DMS 273 (cell line): ENCODE data around the gene TMEM74B.

ENCODE experiments used
- DNase-seq: peaks from one replicate; lab custom pipeline; 2025; ENCODE audit not compliant: unreplicated experiment; lab: John Stamatoyannopoulos, UW

Gene TMEM74B

DNA sequence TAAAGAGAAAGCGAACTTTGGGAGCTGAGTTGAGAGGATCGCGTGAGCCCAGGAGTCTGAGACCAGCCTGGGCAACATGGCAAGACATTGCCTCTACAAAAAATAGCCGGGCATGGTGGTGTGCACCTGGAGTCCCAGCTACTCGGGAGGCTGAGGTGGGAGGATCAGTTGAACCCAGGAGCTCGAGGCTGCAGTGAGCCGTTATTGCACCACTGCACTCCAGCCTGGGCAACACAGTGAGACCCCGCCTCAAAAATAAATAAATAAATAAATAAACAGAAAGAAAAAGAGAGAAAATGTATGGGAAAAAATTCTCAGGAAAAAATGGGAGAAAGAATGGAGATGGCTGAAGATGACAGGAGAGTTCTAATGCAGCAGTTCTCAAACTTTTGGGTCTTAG lies 21.0 kb upstream of the TMEM74B start:
- no peak for DNase-seq

DNA sequence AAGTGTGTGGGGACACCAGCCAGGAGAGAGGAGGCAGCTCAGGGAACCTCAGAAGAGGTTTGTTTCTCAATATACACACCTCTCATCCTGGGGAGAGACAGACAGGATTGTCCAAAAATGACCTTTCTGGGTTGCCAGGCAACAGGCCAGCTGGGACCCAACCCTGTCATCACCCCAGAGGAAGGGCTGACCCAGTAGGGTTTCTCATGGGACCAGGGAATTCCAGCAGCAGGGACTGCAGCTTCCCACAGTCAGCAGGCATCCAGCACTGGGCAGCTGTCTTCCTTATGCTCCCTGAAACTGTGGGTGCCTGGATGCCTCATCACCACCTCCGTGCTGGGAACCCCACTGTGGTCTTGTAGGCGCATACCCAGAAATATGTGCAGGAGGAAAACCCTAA lies 19.8 kb upstream of the TMEM74B start:
- DNase-seq, result no peak

DNA sequence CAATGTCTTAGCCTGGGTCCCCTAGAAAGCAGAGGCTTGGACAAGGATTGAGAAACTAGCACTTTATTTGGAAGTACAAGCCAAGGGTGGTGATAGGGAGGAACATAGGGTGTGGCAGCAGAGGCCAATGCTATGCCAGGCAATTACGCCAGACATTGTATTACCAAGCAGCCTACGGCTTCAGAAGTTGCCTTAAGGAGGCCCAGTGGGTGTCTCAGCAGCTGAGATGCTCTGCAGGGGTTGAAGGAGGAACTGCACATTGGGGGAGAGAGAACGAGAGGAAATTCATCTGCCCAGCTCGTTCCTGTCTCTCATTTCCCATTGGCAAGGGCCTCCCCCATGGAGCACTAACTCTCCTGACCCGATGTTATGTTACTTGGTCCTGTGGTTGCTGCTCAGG lies 19.3 kb upstream of the TMEM74B start:
- no peak for DNase-seq

DNA sequence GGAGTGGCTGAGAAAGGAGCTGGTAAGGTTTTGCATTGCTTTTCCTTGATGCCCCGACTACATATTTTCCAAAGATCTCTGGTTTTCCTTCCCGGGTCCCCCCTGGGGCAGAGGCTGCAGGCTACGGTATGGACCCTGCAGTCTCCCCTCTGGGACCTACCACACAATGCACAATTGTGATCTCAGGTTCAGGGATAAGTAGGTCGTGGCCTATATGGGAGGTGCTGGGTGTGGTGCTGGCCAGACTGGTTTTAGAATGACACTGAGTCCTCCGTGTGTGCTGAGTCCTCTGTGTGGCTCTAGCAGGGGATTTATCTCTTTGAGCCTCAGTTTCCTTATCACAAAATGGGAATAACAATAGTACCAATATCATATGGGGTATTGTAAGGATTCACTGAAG lies 18.8 kb upstream of the TMEM74B start:
- no peak for DNase-seq

DNA sequence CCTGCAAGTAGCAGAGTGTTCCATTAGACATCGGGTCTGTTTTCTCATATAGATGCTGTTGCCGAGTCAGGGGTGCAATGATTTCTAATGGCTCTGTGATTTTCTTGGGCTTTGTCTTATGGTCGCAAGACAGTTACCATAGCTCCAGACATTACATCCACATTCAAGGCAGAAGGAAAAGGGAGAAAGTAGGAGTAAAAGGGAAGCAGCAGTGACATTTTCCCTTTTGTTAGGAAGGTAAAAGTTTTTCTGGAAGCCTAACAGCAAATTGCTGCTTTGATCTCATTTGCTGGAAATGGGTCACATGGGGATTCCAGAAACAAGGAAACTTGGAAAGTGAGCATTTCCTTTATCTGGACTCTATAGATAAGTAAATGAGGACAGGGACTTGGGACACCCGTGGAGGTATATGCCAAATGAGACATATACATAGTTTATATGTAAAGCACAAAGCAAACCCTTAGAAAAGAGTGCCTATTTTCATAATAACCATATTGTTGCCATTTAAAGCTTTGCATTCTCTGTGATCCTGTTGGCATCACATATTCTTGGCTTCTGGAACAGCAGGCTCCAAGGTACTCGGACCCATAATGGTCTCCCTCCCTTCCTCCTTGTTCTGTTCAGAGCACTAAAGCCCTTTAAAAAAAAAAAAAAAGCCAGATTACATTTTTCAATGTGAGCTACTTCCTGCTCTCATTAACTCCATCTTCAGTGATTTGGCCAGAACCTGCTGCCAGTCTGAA lies 18.2 kb upstream of the TMEM74B start, which contains the start of gene C20orf202:
C20orf202 (plus strand) TSS at position 693 of the 743 bp plus-strand sequence. CDS start 132 bp downstream, outside the sequence.
- no peak for DNase-seq

DNA sequence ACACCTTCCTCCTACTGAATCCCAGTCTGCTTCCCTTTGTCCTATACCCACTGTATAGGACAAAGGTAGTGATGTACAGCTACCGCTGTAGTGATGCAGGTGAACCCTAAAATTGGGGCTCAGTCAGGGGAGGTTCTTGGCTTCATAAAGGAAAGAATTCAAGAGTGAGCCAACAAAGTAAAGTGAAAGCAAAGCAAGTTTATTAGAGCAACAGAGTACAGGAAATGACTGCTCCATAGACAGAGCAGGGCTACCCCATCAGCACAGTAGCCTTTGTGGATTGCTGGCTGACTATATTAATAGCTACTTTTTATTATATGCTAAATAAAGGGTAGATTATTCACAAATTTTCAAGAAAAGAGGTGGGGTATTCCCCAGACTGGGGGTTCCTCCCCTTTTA lies 15.2 kb upstream of the TMEM74B start:
- no peak for DNase-seq

DNA sequence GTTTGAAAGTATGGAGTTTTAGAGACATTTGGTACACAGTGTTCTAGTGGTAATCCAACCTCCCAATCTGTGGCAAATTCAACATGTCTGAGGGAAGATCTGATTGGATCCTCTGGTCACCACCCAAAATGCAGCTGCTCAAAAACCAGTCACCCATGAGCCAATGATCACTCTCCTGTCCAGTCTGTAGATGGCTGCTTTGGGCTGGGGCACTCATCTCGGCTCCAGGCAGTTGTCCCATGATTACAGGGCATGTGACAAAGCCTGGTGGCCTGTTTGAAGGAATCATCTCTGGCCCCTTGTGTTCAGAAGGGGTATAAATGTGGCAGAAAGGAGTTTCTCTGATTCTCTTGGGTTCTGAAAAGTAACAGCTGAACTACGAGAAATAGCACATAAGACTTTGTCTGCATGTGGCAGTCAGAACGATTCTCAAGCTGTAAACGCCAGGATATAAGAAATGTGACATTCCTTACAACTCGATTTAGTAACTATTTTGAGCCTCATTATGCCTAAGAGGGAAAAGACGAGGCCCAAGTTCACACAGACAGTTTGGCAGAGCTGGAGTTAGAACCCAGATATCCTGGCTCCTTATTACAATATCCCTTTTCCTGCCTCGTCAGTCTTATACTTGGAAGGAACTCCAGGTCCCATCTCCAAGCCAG lies 14.6 kb upstream of the TMEM74B start:
- no peak for DNase-seq

DNA sequence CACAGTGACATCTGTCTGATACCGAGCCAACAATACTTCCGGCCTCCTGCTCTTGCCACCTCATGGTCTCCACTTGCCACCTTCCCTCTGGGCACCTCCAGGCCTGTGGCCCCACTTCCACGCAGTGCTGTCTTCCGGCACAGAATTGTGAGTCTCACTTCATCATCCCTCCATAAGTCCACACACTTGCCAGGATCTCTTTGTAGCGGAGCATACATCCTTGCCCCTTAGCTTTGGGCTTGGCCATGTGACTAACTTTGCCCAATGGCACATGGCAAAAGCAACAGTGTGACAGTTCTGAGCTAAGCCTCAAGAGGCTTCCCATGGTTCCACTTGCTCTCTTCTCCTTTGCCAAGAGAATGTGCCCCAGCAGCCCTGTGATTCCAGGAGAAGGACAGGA lies 14.0 kb upstream of the TMEM74B start:
- no peak for DNase-seq

DNA sequence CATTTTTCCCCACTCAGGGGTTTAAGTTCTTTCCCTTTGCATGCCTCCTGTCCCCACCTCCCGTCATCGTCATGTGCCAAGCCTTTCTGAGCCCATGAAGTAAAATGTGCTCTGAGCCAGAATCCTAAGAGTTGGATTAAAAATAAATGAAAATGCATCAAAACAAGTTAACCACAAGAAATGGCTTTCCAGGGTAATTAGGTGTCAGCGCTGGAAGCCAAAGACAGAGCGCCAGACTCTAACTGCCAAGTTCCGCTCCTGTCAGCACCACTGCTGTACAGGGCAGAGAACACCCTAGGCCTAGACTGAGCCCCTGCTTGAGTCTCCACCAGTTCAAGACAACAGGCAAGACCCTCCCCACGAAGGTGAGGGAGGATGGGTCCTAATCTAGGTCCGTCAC lies 13.0 kb upstream of the TMEM74B start:
- no peak for DNase-seq

DNA sequence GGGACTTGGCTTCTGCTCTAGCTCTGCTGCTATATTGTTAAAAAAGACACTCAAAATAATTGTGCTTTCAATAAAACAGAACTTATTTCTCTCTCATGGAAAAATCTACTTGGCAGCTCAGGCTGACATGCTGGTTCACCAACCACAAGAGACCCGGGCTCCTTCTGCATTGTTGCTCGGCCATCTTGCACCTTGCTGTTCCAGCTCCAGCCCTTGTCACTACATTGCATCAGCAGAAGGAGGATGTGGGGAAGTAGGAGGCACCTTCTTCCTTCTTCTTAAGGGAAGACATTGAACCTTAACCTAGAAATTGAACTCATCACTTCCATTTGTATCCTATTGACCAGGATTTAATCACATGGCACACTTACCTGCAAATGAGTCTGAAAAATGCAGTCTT lies 11.9 kb upstream of the TMEM74B start:
- no peak for DNase-seq

DNA sequence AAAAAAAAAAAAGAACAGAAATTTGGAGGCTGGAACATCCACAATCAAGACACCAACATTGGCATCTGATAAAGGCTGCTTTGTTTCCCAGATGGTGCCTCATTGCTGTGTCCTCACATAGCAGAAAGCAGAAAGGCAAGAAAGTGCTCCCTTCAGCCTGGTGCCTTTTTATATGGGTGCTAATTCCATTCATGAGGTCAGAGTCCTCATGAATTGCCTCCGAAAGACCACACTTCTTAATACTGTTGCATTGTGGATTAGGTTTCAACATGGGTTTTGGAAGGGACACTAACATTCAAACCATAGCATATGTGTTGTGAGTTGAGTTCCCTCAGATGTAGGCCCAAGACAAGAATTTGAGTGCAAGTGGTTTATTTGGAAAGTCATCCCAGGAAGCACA lies 10.4 kb upstream of the TMEM74B start:
- DNase-seq, result no peak

DNA sequence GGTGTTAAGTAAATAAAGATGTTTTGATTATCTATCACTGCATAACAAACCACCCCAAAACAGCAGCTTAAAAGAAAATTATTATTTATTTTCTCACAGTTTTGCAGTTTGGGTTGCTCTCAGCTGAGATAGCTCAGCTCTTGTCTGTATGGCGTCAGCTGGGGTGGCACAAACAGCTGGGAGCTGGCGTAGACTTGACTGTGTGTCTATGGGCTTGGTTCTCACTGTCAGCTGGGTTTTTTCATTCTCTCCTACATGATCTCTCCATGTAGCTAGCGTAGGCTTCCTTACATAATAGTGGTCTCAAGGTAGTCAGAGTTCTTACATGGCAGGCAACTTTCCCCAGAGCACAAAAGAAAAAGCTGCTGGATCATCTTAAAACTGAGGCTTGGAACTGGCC lies 6.5 kb upstream of the TMEM74B start:
- no peak for DNase-seq

DNA sequence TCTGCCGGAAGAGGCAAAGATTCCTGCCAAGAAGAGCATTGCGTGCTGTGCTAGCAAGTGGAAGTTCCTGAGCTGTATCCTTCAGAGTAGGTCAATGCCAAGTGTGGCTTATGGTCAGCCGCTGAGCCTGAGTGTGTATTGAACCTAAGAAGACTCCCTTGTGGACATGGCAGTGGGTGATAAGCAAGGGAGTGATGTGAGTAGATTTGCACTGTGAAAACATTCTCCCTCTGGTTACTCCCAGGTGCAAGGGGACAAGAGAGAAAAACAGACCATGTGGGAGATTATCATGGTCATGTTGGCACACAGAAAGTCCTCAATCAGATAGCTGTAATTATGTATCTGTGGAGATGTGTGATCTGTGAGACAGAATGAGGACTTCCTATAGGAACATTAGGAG lies 6.1 kb upstream of the TMEM74B start:
- DNase-seq, result no peak

DNA sequence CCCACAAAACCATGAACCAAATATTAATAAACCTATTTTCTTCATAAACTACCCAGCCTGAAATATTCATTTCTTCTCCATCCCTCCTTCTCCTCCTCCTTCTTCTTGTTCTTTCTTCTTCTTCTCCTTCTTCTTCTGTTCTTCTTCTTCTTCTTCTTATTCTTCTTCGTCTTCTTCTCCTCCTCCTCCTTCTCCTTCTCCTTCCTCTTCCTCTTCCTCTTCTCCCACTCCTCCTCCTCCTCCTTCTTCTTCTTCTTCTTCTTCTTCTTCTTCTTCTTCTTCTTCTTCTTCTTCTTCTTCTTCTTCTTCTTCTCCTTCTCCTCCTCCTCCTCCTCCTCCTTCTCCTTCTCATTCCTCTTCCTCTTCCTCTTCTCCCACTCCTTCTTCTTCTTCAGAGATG lies 5.0 kb upstream of the TMEM74B start:
- no peak for DNase-seq

DNA sequence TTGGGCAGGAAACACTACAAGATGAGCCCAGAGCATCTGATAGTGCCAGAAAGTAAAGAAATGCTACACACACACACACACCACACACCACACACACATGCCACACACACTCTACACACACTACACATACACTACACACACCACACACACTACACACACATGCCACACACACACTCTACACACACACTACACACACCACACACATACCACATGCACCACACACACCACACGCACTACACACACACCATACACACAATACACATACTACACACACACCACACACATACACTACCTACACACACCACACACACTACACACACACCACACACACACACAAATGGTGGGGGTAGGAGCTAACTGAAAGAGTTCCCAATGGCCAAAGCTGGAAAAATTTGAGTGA lies 3.6 kb upstream of the TMEM74B start:
- no peak for DNase-seq

DNA sequence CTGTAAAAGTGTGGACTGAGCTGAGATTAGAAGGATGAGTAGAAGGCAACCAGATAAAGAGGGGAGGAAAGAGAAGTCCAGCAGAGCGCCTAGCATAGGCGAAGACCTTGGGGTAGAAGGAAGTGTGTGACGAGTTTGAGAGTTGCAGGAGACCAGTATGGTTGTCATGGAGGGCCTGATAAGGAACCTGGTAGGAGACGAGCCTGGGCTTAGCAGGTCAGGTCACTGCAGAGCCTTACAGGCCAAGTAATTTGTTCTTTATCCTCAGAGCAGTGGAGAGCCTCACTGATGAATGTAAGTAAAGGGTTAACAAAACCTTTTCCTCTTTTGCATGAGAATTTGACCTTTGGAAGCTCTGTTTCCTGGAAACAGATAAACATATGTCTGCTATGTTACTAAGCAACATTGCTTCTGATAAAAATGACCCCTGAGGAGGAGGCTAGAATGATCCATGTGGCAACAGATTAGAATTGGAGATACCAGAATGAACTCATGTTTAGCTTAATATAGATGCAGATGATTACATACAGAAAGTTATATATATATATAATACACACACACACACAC lies 2.9 kb upstream of the TMEM74B start:
- peak; percentile 30 for DNase-seq

DNA sequence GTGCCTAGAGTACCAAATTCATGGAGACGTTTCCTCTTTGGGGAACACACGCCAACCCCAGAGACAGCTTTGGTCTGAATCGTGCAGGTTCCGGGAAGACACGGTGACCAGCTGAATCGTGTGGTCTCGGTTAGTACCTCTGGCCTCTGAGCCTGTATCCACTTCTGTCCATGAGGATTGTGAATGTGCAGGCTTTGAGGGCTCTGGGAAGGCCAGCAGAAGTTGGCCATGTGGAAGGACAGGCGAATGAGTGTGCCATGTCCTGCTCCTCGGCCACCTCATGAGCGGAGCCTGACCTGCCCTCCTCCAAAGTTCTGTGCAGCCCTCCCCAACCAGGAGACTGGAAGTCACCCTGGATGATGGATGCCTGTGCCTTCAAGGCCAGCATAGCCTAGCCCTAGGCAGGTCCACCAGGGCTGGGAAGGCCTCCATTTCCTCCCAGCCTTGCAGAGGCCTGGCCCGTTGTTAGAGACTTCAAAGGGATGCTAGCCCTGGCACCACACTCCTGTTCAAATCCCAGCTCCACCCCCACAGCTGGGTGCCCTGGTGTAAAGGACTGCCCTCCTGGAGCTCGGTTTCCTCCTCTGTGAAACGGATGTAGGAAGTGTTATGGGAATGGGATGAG lies 1.7 kb upstream of the TMEM74B start:
- DNase-seq, result no peak

DNA sequence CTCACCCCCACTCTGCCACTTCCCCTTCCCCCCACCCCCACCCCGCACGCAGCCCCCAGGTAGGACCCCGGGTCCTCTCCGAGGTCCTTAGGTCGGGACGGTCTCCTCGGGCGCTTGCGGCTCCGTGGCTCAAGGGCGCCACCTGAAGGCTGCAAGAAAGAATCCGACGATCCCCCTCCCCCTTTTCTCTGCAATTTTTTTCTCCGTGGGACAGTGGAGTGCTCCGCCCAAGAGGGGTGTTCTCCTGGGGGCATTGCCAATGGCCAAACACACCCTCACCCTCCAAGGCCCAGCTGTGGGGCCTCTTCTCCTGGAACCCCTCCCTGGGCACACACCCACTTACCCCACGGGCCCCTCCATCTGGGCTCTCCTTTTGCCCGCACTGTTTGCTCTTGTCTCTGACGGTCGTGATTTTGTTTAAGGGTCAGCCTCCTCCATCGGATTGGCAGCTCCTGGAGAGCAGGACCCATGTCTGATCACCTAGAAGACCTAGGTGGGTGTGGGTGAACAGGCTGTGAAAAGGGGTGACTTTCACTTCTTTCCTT lies 1.1 kb upstream of the TMEM74B start:
- DNase-seq, result peak; percentile 81

DNA sequence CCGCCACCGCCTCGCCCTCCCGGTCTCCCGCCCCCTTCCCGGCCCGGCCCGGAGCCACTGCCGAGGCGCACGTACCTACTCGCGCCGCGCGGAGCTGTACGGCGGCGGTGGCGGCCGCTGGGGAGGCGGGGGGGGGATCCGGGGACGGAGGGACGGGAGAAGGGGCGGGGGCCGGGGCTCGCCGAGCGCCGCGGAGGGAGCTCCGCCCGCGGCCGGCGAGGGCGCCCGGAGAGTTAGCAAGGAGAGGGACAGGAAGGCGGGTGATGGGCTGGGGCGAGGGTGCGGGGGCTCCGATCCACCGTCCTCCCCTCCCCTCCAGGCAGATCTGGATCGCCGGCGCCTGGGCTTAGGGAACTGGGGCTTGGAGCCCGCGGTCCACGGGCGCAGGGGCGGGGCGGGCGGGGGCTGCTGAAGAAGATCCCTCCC lies 548 bp upstream of the TMEM74B start:
- peak; percentile 50 for DNase-seq

DNA sequence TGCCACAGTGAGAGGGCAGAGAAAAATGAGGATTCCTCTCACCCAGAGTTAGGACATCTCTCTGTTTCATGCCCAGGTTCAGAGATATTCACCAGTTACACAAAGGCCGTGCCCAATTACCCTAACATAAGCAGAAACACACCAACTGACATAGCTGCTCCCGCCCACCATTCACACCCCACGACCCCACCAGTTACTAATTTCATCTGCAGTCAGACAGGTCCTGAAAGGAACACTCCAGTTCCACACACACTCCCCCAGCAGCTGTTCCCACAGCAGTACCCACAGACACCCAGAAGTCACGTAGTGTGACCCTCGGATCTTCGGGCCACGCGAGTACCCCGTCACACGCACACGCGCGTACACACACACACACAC lies 532 bp downstream of the TMEM74B start:
- DNase-seq, result no peak

DNA sequence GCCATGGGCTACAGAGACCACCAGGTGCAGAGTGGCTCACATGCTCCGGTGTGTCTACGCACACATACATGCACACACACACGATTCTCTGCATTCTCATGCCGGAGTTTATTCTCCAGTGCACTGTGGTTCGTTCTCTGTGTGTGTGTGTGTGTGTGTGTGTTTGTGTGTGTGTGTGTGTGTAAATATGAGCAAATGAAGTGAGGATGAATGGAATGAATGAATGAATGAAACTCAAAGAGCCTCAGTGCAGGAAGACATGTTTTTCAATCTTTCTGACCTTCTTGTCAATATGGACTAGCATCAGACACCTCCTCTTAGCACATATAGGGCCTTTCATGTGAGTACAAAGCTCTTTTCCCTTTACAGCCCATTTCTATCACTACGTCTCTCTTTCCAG lies 1.6 kb downstream of the TMEM74B start:
- no peak for DNase-seq

DNA sequence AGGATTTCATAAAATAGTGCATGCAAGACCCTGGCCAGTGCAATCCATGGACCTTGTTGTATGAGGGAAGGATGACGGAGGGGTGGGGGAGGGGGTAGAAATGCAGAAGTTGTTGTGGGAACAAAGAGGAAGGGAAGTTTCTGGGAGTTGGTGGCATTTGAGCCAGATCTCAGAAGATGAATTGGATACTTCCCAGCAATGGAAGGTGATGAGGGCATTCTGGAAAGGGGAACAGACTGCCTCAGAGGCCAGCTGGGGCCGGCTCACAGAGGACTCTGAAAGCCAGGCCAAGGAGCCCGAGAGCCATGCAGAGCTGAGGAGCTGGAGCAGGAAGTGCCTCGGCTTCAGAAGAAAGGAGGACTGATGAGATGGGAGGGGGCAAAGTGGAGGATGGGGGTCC lies 2.7 kb downstream of the TMEM74B start:
- DNase-seq, result no peak
